Measurements from ENCODE around the gene CAP2. TPM values are rescaled to one million over a fixed set of nuclear protein-coding genes. Genes with fewer than 3 reads are reported as not detected.

Gene CAP2
- total RNA-seq, 1 donor: 49.7 TPM

DNA sequence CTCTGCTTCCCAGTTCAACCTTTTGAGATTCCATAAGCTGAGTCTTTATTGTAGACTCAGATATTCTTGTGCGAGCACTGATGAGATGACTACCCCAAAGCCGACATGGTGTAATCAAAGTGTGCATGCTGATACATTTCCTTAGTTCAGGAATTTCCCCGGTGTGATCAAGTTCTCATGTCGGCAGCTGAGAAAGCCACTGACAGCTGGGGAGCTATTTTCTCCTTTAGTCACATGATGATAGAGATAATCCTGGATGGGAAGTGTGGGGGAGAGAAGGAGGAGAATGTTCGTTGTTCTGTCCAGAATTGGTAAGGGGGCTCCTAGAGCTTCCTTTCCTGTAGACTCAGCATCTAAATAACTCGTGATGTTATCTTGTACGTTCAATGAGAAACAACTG is 7.7 kb upstream of the CAP2 start:
- H3K4me3 ChIP-seq (ENCODE audit: low read depth, low read length): no peak overlapping the region
- TF ChIP-seq CTCF (IDR thresholded peaks at IDR 0.05; ENCODE audit: insufficient read depth, low read depth, low read length): no peak
- DNase-seq (ENCODE audit: low read depth): peak; percentile 17

DNA sequence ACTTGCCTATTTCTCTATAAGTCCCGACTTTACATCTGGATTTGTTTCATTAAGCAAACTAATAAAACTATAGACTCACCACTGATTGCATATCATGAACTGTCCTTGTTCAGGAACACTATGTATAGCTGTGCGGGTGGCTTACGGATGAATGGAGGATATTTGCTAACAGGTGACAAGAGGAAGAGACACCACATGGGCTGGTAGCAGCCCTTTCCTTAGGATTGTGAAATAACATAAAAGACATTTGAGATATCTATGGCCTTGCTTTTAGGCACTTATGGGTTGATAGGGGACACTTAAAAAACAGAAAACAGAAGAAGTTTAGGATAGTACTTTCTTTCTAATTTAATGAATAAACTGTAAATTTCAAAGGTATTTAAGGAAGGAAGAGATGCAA is 5.0 kb upstream of the CAP2 start:
- no peak for DNase-seq (ENCODE audit: low read depth)
- no peak overlapping the region for H3K4me3 ChIP-seq (ENCODE audit: low read depth, low read length)
- TF ChIP-seq CTCF (IDR thresholded peaks at IDR 0.05; ENCODE audit: insufficient read depth, low read depth, low read length): no peak

- no peak for DNase-seq (ENCODE audit: low read depth)
- no peak overlapping the region for H3K4me3 ChIP-seq (ENCODE audit: low read depth, low read length)
- no peak for TF ChIP-seq CTCF (IDR thresholded peaks at IDR 0.05; ENCODE audit: insufficient read depth, low read depth, low read length)
Measured at GRCh38 chr6:17389274-17389847, 4.0 kb upstream of the CAP2 start.

DNA sequence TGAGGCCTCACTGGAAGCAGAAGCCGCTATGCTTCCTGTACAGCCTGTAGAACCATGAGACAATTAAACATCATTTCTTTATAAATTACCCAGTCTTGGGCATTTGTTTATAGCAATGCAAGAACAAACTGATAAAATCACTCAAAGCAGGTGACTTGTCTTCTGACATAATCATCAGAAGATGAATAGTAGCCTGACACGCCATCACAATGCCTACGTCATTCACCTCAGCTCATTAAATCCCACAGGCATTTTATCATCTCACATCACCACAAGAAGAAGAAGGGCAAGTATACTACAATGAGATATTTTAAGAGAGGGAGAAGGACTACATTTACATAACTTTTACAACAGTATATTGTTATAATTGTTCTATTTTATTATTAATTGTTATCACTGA is 3.1 kb upstream of the CAP2 start:
- no peak for TF ChIP-seq CTCF (IDR thresholded peaks at IDR 0.05; ENCODE audit: insufficient read depth, low read depth, low read length)
- no peak for DNase-seq (ENCODE audit: low read depth)
- no peak overlapping the region for H3K4me3 ChIP-seq (ENCODE audit: low read depth, low read length)

- DNase-seq (ENCODE audit: low read depth): no peak
- H3K4me3 ChIP-seq (ENCODE audit: low read depth, low read length): no peak overlapping the region
- no peak for TF ChIP-seq CTCF (IDR thresholded peaks at IDR 0.05; ENCODE audit: insufficient read depth, low read depth, low read length)
Measured at GRCh38 chr6:17391976-17392375, 1.4 kb upstream of the CAP2 start.

DNA sequence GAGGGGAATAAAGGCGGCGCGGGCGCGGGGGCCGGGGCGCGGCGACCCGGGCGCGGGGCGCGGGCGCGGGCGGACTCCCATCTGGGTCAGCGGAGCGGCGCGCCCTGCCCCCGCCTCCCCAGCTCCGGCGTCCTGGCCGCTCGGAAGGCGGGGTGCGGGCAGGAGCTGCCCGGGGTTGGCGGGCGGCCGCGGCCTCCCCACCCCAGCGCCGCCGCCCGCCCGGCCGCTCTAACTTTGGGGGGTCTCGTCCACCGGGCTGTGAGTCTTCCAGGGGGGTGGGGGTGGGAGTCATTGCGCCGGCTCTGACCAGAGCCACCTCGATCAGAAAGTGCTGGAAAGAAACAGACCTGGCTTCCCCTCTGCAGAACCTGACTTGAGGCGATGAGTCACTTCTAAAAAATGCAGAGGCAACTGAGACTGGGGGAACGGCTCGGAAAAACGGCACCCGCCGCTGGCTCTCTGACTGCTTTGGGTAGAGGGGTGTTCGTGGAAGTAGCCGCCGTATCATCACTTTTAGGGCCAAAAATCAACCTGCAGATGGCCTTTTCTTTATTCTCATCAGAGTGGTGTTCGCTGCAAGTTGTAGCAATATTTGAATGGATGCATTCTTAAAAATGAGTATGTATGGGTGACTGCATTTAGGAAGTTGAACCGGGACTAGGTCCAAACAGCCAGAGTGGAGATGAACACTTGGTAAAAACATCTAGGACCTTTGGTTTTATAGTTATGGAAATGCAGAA is 667 bp downstream of the CAP2 start:
- H3K4me3 ChIP-seq (ENCODE audit: low read depth, low read length): peak overlapping the region; percentile 70
- peak; percentile 61 for DNase-seq (ENCODE audit: low read depth)
- TF ChIP-seq CTCF (IDR thresholded peaks at IDR 0.05; ENCODE audit: insufficient read depth, low read depth, low read length): no peak

Data from fibroblast of villous mesenchyme (primary cell).